ENCODE measurements around the gene SACS.

SACS gene

DNA sequence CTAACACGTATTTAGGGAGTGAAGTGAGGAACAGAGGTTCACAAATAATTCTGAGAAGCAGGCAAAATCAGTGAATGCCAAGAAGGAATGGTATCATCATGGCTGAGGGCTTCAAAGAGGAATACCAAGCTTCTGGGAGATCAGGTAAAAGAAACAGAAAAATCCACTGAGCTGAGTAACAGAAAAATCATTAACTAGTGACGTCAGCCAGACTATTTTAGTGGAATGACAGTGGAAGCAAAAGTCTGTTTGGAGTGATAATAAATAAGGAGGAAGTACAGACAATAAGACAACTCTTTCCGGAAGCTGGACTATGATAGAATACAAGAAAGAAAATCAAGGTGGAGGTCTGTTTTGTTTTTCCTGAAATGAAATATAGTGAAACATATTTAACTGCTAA is 83.5 kb downstream of the SACS start:
- H3K4me3 ChIP-seq (ENCODE audit: low read depth, low read length): no peak overlapping the region
- H3K4me1 ChIP-seq: peaks cover 3% of the 10 kb centered on the region
- no peak overlapping the region for H2AFZ ChIP-seq
- H3K36me3 ChIP-seq (ENCODE audit: control insufficient read depth, insufficient read depth, low read length): no peaks in the 10 kb centered on the region
- peaks cover 2% of the 10 kb centered on the region for H3K79me2 ChIP-seq
- H3K4me2 ChIP-seq (ENCODE audit: low read length): no peak overlapping the region
- no peaks in the 10 kb centered on the region for H3K27me3 ChIP-seq (ENCODE audit: control insufficient read depth, insufficient read depth, low read length)
- H3K9ac ChIP-seq: no peak overlapping the region
- H3K9me3 ChIP-seq (ENCODE audit: control insufficient read depth, low read length): no peaks in the 10 kb centered on the region
- H3K27ac ChIP-seq: no peak overlapping the region
- TF ChIP-seq, protein P1, sequence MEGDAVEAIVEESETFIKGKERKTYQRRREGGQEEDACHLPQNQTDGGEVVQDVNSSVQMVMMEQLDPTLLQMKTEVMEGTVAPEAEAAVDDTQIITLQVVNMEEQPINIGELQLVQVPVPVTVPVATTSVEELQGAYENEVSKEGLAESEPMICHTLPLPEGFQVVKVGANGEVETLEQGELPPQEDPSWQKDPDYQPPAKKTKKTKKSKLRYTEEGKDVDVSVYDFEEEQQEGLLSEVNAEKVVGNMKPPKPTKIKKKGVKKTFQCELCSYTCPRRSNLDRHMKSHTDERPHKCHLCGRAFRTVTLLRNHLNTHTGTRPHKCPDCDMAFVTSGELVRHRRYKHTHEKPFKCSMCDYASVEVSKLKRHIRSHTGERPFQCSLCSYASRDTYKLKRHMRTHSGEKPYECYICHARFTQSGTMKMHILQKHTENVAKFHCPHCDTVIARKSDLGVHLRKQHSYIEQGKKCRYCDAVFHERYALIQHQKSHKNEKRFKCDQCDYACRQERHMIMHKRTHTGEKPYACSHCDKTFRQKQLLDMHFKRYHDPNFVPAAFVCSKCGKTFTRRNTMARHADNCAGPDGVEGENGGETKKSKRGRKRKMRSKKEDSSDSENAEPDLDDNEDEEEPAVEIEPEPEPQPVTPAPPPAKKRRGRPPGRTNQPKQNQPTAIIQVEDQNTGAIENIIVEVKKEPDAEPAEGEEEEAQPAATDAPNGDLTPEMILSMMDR (IDR thresholded peaks at IDR 0.05): no peak

DNA sequence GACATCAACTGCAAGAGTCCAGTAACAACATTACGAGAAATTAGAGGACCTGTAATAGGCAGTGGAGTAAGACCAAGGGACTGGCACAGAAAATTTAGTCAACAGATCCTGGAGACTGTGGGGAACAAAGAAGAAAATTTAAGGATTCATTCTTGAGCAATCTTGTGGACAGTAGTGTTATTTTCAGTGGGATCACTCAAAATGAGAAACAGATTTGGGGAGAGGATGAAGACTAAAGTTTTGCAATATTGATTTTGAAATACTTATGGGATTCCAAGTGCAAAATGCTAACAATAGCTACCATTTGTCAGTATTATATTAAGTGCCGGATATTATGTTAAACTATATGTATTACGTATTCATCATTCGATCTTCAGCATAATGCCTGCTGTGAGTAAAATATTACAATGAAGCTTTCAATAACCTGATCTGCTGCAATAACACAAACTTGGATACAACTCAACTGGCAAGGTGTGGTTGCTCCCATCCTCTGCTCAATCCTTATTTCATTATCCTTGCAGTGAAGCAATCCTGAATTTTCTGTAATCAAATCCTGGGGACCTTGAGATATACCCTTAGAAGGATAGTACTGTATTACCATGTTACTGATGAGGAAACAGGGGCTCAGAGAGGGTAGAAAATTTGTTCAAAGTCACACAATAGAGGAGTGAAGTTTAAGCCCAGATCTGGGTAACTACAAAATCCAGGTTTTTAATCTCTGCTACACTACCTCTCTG is 84.2 kb downstream of the SACS start:
- TF ChIP-seq, protein P1 (IDR thresholded peaks at IDR 0.05): no peak
- H3K9me3 ChIP-seq (ENCODE audit: control insufficient read depth, low read length): no peaks in the 10 kb centered on the region
- H2AFZ ChIP-seq: no peak overlapping the region
- H3K4me1 ChIP-seq: peaks cover 3% of the 10 kb centered on the region
- no peak overlapping the region for H3K4me2 ChIP-seq (ENCODE audit: low read length)
- H3K36me3 ChIP-seq (ENCODE audit: control insufficient read depth, insufficient read depth, low read length): no peaks in the 10 kb centered on the region
- no peak overlapping the region for H3K4me3 ChIP-seq (ENCODE audit: low read depth, low read length)
- H3K79me2 ChIP-seq: peaks cover 2% of the 10 kb centered on the region
- H3K27me3 ChIP-seq (ENCODE audit: control insufficient read depth, insufficient read depth, low read length): no peaks in the 10 kb centered on the region
- no peak overlapping the region for H3K9ac ChIP-seq
- H3K27ac ChIP-seq: no peak overlapping the region

DNA sequence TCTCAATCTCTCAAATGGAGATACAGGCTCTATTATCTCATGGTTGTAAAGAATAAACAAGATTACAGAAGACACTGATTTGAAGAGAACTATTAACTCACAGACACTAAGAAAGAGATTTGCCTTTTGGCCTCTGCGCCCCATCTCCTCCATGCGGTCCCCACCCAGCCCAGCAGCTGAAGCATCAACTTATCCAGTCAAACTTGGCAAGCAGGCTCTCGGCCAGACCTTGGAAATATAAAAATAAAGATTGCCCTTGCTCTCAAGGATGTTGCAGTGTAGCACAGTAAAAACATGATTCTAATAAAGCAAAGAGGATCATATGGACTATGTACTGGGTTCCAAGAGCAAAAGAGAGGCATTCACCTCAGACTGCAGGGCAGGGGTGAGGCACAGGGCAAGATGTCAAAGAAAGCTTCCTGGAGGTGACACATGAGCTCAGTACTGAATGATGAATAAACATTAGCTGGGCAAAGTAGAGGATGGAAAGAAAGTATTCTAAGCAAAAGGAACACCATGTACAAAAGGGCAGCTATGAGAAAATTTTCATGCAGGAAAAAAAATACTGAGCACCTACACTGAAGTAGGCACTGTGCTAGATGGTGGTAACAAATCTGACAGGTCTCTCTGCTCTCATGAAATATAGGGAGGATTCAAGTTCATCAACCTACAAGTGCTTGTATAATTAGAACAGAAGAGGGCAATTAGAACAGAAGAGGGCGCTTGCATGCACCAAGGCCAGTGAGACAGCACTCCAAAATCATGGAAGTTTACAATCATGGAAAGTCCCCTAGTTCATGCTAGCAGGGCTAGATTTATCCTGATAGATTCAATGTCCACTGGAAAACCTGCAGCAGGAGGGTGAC is 85.0 kb downstream of the SACS start:
- Histone ChIP-seq H3K9ac (no peak overlapping the region), H3K9me3 (ENCODE audit: control insufficient read depth, low read length) (no peaks in the 10 kb centered on the region), H3K79me2 (peaks cover 2% of the 10 kb centered on the region), H3K4me2 (ENCODE audit: low read length) (no peak overlapping the region), H3K4me3 (ENCODE audit: low read depth, low read length) (no peak overlapping the region), H3K27ac (no peak overlapping the region), H3K27me3 (ENCODE audit: control insufficient read depth, insufficient read depth, low read length) (no peaks in the 10 kb centered on the region), H2AFZ (no peak overlapping the region), H3K4me1 (peaks cover 3% of the 10 kb centered on the region), H3K36me3 (ENCODE audit: control insufficient read depth, insufficient read depth, low read length) (no peaks in the 10 kb centered on the region)
- TF ChIP-seq, protein P1 (IDR thresholded peaks at IDR 0.05): no peak

DNA sequence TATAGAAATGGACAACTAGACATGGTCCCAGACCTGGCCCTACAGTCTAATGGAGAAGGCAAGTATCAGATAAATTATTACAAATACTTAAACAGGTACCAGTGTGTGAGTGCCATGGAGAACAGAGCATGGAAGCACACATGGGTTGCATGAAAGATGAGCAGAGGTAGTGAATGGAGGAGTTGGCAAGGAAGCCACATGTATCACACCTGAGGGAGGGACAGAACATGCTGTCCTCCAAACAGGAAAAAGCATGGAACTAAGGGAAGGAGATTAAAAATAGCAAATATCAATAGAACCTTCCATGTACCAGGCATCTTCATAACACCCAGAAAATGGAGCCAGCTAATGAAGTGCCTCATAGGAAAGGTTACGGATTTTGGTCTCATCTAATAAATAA is 85.9 kb downstream of the SACS start:
- H3K9ac ChIP-seq: no peak overlapping the region
- H3K27ac ChIP-seq: no peak overlapping the region
- H3K27me3 ChIP-seq (ENCODE audit: control insufficient read depth, insufficient read depth, low read length): no peaks in the 10 kb centered on the region
- H3K4me3 ChIP-seq (ENCODE audit: low read depth, low read length): no peak overlapping the region
- TF ChIP-seq, protein P1 (IDR thresholded peaks at IDR 0.05): no peak
- H3K79me2 ChIP-seq: peaks cover 2% of the 10 kb centered on the region
- no peaks in the 10 kb centered on the region for H3K36me3 ChIP-seq (ENCODE audit: control insufficient read depth, insufficient read depth, low read length)
- H2AFZ ChIP-seq: no peak overlapping the region
- peaks cover 3% of the 10 kb centered on the region for H3K4me1 ChIP-seq
- H3K9me3 ChIP-seq (ENCODE audit: control insufficient read depth, low read length): no peaks in the 10 kb centered on the region
- no peak overlapping the region for H3K4me2 ChIP-seq (ENCODE audit: low read length)

All from parathyroid adenoma (tissue), 2 donors.